HCT116 (cell line): ENCODE data around the gene SPACA4. TPM values are rescaled to one million over a fixed set of nuclear protein-coding genes. Genes with fewer than 3 reads are reported as not detected.

ENCODE experiments used
- ATAC-seq: fragments of 200-7000 bp; cut with Tn5 transposase; 2 replicates; pipeline ENCODE4 v1.9.1; 2020; ENCODE audit warnings: mild to moderate bottlenecking, moderate library complexity
- BruUV-seq: library from RNA; stranded (reverse); fragments of 400-500 nt; replicated peaks from 2 replicates; lab custom pipeline; 2021; lab: Mats Ljungman, UMichigan
- CTCF ChIA-PET: fragments of 300-600 bp; sonication (Branson Sonifier 250); formaldehyde crosslinking; loops from one replicate; lab custom pipeline; 2021; ENCODE audit warnings: antibody characterized with exemption; lab: Charles Lee
- POLR2A ChIA-PET: fragments of 300-600, 350-600 bp; sonication (Branson Sonifier 250); formaldehyde crosslinking; loops from one replicate; lab custom pipeline; 2021; ENCODE audit warnings: antibody characterized with exemption; lab: Charles Lee
- RAD21 ChIA-PET, 2 experiments: fragments of 300-600 bp; sonication (Branson Sonifier 250); formaldehyde crosslinking; loops; one replicate each; lab custom pipeline; 2023; ENCODE audit warnings: low total read pairs in 2 of 2; ENCODE audit not compliant: uncharacterized antibody in 2 of 2, unreplicated experiment in 2 of 2, low non-redundant PET in 1 of 2; lab: Charles Lee
- DNase-seq: peaks from one replicate; pipeline ENCODE4 v3.0.0-alpha.2; 2010; ENCODE audit warnings: low read depth, low spot score
- H2AFZ ChIP-seq: fragments of 200-600 bp; shearing (Covaris generic), sonication (generic); 2 replicates; pipeline ENCODE4 v1.6.1; 2017; ENCODE audit warnings: low read depth, mixed run types, mixed read lengths, antibody characterized with exemption, low read length; ENCODE audit not compliant: poor library complexity, severe bottlenecking
- H3K27ac ChIP-seq: 2 replicates; pipeline ENCODE4 v1.5.1; 2012; ENCODE audit warnings: low read depth, low read length
- H3K27me3 ChIP-seq: fragments of 200-600 bp; sonication (generic); 2 replicates; pipeline ENCODE4 v1.6.1; 2016; ENCODE audit warnings: mixed run types, low read length, mixed read lengths; ENCODE audit not compliant: insufficient read depth
- H3K36me3 ChIP-seq, 2 experiments: fragments of 200-500 bp in 1 of 2; fragments of 200-600 bp in 1 of 2; sonication (Bioruptor generic) in 1 of 2; sonication (generic) in 1 of 2; 2 replicates each; pipeline versions ENCODE4 v1.5.1 to v1.6.1; 2014 to 2016; ENCODE audit warnings: low read length in 2 of 2, inconsistent platforms in 1 of 2, mixed read lengths in 1 of 2, mixed run types in 1 of 2; ENCODE audit not compliant: insufficient read depth in 2 of 2, control insufficient read depth in 1 of 2
- H3K4me1 ChIP-seq, 2 experiments: fragments of 200-600 bp in 1 of 2; sonication (generic) in 1 of 2; 2 replicates each; pipeline versions ENCODE4 v1.5.1 to v1.6.1; 2012 to 2017; ENCODE audit warnings: low read length in 2 of 2, inconsistent platforms in 1 of 2, mild to moderate bottlenecking in 1 of 2, mixed read lengths in 1 of 2, mixed run types in 1 of 2, moderate library complexity in 1 of 2; ENCODE audit not compliant: insufficient read depth in 2 of 2, control insufficient read depth in 1 of 2
- H3K4me2 ChIP-seq: fragments of 200-600 bp; sonication (generic); 2 replicates; pipeline ENCODE4 v1.6.1; 2017; ENCODE audit warnings: mixed run types, low read length, mixed read lengths
- H3K4me3 ChIP-seq, 2 experiments: fragments of 200-600 bp in 1 of 2; sonication (generic) in 1 of 2; replicated peaks in 1 of 2; 2 replicates each; pipeline ENCODE4 v1.5.1; 2011 to 2016; ENCODE audit warnings: low read length in 2 of 2, control low read depth in 1 of 2, low read depth in 1 of 2, mild to moderate bottlenecking in 1 of 2, mixed read lengths in 1 of 2, mixed run types in 1 of 2
- H3K79me2 ChIP-seq: fragments of 200-600 bp; sonication (generic); 2 replicates; pipeline ENCODE4 v1.6.1; 2017; ENCODE audit warnings: mild to moderate bottlenecking, mixed run types, low read length, moderate library complexity, mixed read lengths; ENCODE audit not compliant: insufficient read depth
- H3K9ac ChIP-seq: fragments of 200-600 bp; sonication (generic); 2 replicates; pipeline ENCODE4 v1.6.1; 2016; ENCODE audit warnings: low read length, mixed read lengths
- H3K9me2 ChIP-seq: fragments of 200-600 bp; sonication (generic), shearing (Covaris generic); 2 replicates; pipeline ENCODE4 v1.6.1; 2017; ENCODE audit warnings: mixed run types, mild to moderate bottlenecking, moderate library complexity; ENCODE audit not compliant: insufficient read depth
- H3K9me3 ChIP-seq, 2 experiments: fragments of 200-500 bp in 1 of 2; fragments of 200-600 bp in 1 of 2; sonication (Bioruptor generic) in 1 of 2; sonication (generic) in 1 of 2; 2 replicates each; pipeline ENCODE4 v1.6.1; 2014 to 2017; ENCODE audit warnings: low read length in 2 of 2, mixed read lengths in 2 of 2, inconsistent platforms in 1 of 2, low read depth in 1 of 2, mild to moderate bottlenecking in 1 of 2, mixed run types in 1 of 2, moderate library complexity in 1 of 2; ENCODE audit not compliant: control insufficient read depth in 1 of 2, insufficient read depth in 1 of 2
- H4K20me1 ChIP-seq: fragments of 200-600 bp; sonication (generic), shearing (Covaris generic); 2 replicates; pipeline ENCODE4 v1.6.1; 2017; ENCODE audit warnings: mixed run types, mild to moderate bottlenecking, moderate library complexity; ENCODE audit not compliant: insufficient read depth
- ATF3 ChIP-seq: IDR thresholded peaks from 2 replicates; pipeline ENCODE4 v1.6.1; 2012
- CBX3 ChIP-seq: IDR thresholded peaks from 2 replicates; pipeline ENCODE4 v1.6.1; 2012; ENCODE audit warnings: low read depth
- CEBPB ChIP-seq: IDR thresholded peaks from 2 replicates; pipeline ENCODE4 v1.6.1; 2012; ENCODE audit warnings: low read depth
- EGR1 ChIP-seq: IDR thresholded peaks from 2 replicates; pipeline ENCODE4 v1.6.1; 2012; ENCODE audit warnings: low read depth
- EZH2 ChIP-seq: fragments of 200-600 bp; sonication (generic); IDR thresholded peaks from 2 replicates; pipeline ENCODE4 v1.6.1; 2017; ENCODE audit warnings: antibody characterized with exemption, mixed run types
- FOSL1 ChIP-seq: IDR thresholded peaks from 2 replicates; pipeline ENCODE4 v1.6.1; 2012; ENCODE audit warnings: low read depth
- MAX ChIP-seq: IDR thresholded peaks from 2 replicates; pipeline ENCODE4 v1.6.1; 2012
- POLR2A ChIP-seq: IDR thresholded peaks from 2 replicates; pipeline ENCODE4 v1.7.0; 2011; ENCODE audit warnings: borderline replicate concordance; ENCODE audit not compliant: insufficient read depth, insufficient read length; ENCODE audit errors: extremely low read depth
- POLR2AphosphoS5 ChIP-seq: IDR thresholded peaks from 2 replicates; pipeline ENCODE4 v1.6.1; 2011; ENCODE audit warnings: mild to moderate bottlenecking, low read depth, low read length, moderate library complexity
- RAD21 ChIP-seq: IDR thresholded peaks from 2 replicates; pipeline ENCODE4 v1.6.1; 2012; ENCODE audit warnings: low read depth, mild to moderate bottlenecking
- REST ChIP-seq: IDR thresholded peaks from 2 replicates; pipeline ENCODE4 v1.6.1; 2012; ENCODE audit warnings: low read depth
- SIN3A ChIP-seq: IDR thresholded peaks from 2 replicates; pipeline ENCODE4 v1.6.1; 2012; ENCODE audit warnings: low read depth
- SP1 ChIP-seq: IDR thresholded peaks from 2 replicates; pipeline ENCODE4 v1.6.1; 2012; ENCODE audit warnings: low read depth
- SRF ChIP-seq: IDR thresholded peaks from 2 replicates; pipeline ENCODE4 v1.6.1; 2012; ENCODE audit warnings: low read depth
- TCF7L2 ChIP-seq: IDR thresholded peaks from 2 replicates; pipeline ENCODE4 v1.7.0; 2011; ENCODE audit warnings: borderline replicate concordance, inconsistent platforms; ENCODE audit not compliant: insufficient read depth, insufficient read length; ENCODE audit errors: extremely low read depth
- ZBTB33 ChIP-seq: IDR thresholded peaks from 2 replicates; pipeline ENCODE4 v1.6.1; 2011; ENCODE audit warnings: mild to moderate bottlenecking, low read length, moderate library complexity; ENCODE audit not compliant: insufficient replicate concordance; ENCODE audit errors: extremely low read depth
- ZFX ChIP-seq: fragments of 450-650 bp; IDR thresholded peaks from 2 replicates; pipeline ENCODE4 v1.6.1; 2017
- ZNF274 ChIP-seq: fragments of 200-500 bp; sonication (Bioruptor generic); IDR thresholded peaks from 2 replicates; pipeline ENCODE4 v1.6.1; 2014; ENCODE audit warnings: mild to moderate bottlenecking, low read depth, low read length, inconsistent platforms
- intact Hi-C: fragments of 100-400 bp; cut with micrococcal nuclease; formaldehyde crosslinking; loops from 2 replicates; pipeline ENCODE4 v1.10.0; 2022
- total RNA-seq: library from RNA; stranded (reverse); gene quantifications from one replicate; pipeline ENCODE4 v1.2.1, GENCODE V29; 2021; ENCODE audit not compliant: unreplicated experiment
- TF ChIP-seq, protein P1 (sequence below), 3 experiments: fragments of 200-600 bp in 1 of 3; sonication (generic) in 1 of 3; IDR thresholded peaks in 2 of 3; conservative IDR thresholded peaks in 1 of 3; 2 replicates each; pipeline ENCODE4 v1.5.1; 2012 to 2017; ENCODE audit warnings: low read depth in 2 of 3, low read length in 2 of 3, antibody characterized with exemption in 1 of 3, borderline replicate concordance in 1 of 3, control low read depth in 1 of 3, mild to moderate bottlenecking in 1 of 3, mixed read lengths in 1 of 3, mixed run types in 1 of 3, moderate library complexity in 1 of 3; ENCODE audit not compliant: insufficient read depth in 1 of 3

SPACA4 gene
- total RNA-seq, 1 experiment from 2014 or later = not detected

GRCh38 chr19:48614436-48615230 lies 8.1 kb downstream of the SPACA4 start, which contains the start of gene FAM83E:
Gene FAM83E, minus strand, starts transcription at chr19:48615076. Its CDS starts 1,704 bp downstream, at chr19:48613372.
- Histone ChIP-seq H3K4me2 (peak within 1 kb of the TSS; percentile 87), H3K4me1 (peaks cover 29 to 45% of the 10 kb centered on the region in 2 experiments), H3K79me2 (peaks cover 36% of the 10 kb centered on the region), H3K4me3 (peak within 1 kb of the TSS; percentile 23 to 37), H3K9me3 (no peaks in the 10 kb centered on the region), H3K27ac (peak within 1 kb of the TSS; percentile 86), H3K9ac (peak within 1 kb of the TSS; percentile 99), H3K9me2 (no peaks in the 10 kb centered on the region), H4K20me1 (peaks cover 34% of the 10 kb centered on the region; the same call in 1 of the 2 replicates), H3K36me3 (peaks cover 20 to 37% of the 10 kb centered on the region in 2 experiments), H3K27me3 (no peaks in the 10 kb centered on the region), H2AFZ (no peak within 1 kb of the TSS)
- BruUV-seq = no TSS peak
- ATAC-seq (peak; percentile 36), DNase-seq (no peak)
- RAD21 ChIA-PET = no interaction called here
- intact Hi-C loops = no loop called here
- CTCF ChIA-PET = no interaction called here
- POLR2A ChIA-PET = interaction anchor here (0.6 to 1.9 kb wide), 3 partner anchors 9 to 127 kb away, joined by 3 to 7 read pairs (median 3); no protein-coding TSS in a partner anchor
- peak; percentile 83 for TF ChIP-seq MAX
- peak; percentile 69; the same call in 1 of the 2 replicates for TF ChIP-seq POLR2AphosphoS5
- TF ChIP-seq REST = no peak
- TF ChIP-seq ZBTB33 = no peak
- TF ChIP-seq, protein P1, sequence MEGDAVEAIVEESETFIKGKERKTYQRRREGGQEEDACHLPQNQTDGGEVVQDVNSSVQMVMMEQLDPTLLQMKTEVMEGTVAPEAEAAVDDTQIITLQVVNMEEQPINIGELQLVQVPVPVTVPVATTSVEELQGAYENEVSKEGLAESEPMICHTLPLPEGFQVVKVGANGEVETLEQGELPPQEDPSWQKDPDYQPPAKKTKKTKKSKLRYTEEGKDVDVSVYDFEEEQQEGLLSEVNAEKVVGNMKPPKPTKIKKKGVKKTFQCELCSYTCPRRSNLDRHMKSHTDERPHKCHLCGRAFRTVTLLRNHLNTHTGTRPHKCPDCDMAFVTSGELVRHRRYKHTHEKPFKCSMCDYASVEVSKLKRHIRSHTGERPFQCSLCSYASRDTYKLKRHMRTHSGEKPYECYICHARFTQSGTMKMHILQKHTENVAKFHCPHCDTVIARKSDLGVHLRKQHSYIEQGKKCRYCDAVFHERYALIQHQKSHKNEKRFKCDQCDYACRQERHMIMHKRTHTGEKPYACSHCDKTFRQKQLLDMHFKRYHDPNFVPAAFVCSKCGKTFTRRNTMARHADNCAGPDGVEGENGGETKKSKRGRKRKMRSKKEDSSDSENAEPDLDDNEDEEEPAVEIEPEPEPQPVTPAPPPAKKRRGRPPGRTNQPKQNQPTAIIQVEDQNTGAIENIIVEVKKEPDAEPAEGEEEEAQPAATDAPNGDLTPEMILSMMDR (IDR thresholded peaks at IDR 0.05 in 2 of 3, conservative IDR thresholded peaks at IDR 0.05 in 1 of 3; ENCODE audit: borderline replicate concordance in 1 of 3, insufficient read depth in 1 of 3, low read depth in 2 of 3, low read length in 2 of 3) = peak in 1 of 3 experiments; percentile 17; a peak in 1 of 6 replicates
- no peak for TF ChIP-seq ZNF274
- TF ChIP-seq SRF = no peak
- no peak for TF ChIP-seq POLR2A
- TF ChIP-seq SIN3A = peak; percentile 74
- peak; percentile 44; the same call in 1 of the 2 replicates for TF ChIP-seq CBX3
- no peak for TF ChIP-seq FOSL1
- no peak for TF ChIP-seq ATF3
- no peak for TF ChIP-seq EGR1
- TF ChIP-seq EZH2 = no peak
- no peak for TF ChIP-seq RAD21
- no peak for TF ChIP-seq TCF7L2
- TF ChIP-seq SP1 = peak; percentile 68
- peak; percentile 51; the same call in 1 of the 2 replicates for TF ChIP-seq ZFX
- TF ChIP-seq CEBPB = no peak
